ENCODE results near the gene HYDIN. TPM values are rescaled to one million over a fixed set of nuclear protein-coding genes. Genes with fewer than 3 reads are reported as not detected.

The HYDIN gene
- polyA plus RNA-seq, 2 of the 4 experiments (the other 2 are of a cell fraction): 0.23 to 0.41 TPM

GRCh38 chr16:71276589-71277334 lies 46.2 kb upstream of the HYDIN start (continued):
- TF ChIP-seq ELK1 (IDR thresholded peaks at IDR 0.05; ENCODE audit: low read depth, low read length) (no peak), ZNF302 (CRISPR knock-in tag; IDR thresholded peaks at IDR 0.05) (no peak), NFE2L2 (conservative IDR thresholded peaks at IDR 0.05; ENCODE audit: low read length) (no peak), NR3C1 (IDR thresholded peaks at IDR 0.05) (no peak), MYC (IDR thresholded peaks at IDR 0.05; ENCODE audit: borderline replicate concordance, low read length) (no peak), FOSB (CRISPR knock-in tag; IDR thresholded peaks at IDR 0.05) (no peak)

- Histone ChIP-seq H3K4me3 (no peak overlapping the region), H3K4me2 (no peak overlapping the region), H3K9me3 (peaks cover 10% of the 10 kb centered on the region; the same call in 1 of the 3 replicates), H3K27ac (no peak overlapping the region), H3K4me1 (no peaks in the 10 kb centered on the region)
- POLR2A ChIA-PET: no interaction called here
- CTCF ChIA-PET: no interaction called here
- DNase-seq (ENCODE audit: low read depth in 1 of 2, low spot score in 1 of 2) (no peak), FAIRE-seq (no peak), ATAC-seq (no peak)
- WGBS (ENCODE audit: missing lambda C conversion rate): 91% methylated on average over 1 of the region's 1 CpG
- TF ChIP-seq PHF8 (IDR thresholded peaks at IDR 0.05; ENCODE audit: borderline replicate concordance, low read depth): no peak
- no peak for TF ChIP-seq FOSB (CRISPR knock-in tag; IDR thresholded peaks at IDR 0.05)
- no peak for TF ChIP-seq HMGXB4 (CRISPR knock-in tag; IDR thresholded peaks at IDR 0.05; ENCODE audit: borderline replicate concordance)
- no peak for TF ChIP-seq HOXB5 (CRISPR knock-in tag; IDR thresholded peaks at IDR 0.05)
- TF ChIP-seq RARB (CRISPR knock-in tag; IDR thresholded peaks at IDR 0.05): no peak
- TF ChIP-seq ZNF302 (CRISPR knock-in tag; IDR thresholded peaks at IDR 0.05): no peak
- TF ChIP-seq CTCF (IDR thresholded peaks at IDR 0.05): no peak
- no peak for TF ChIP-seq ZC3H11A (IDR thresholded peaks at IDR 0.05)
- TF ChIP-seq ATOH8 (CRISPR knock-in tag; IDR thresholded peaks at IDR 0.05; ENCODE audit: low read depth): no peak
- no peak for TF ChIP-seq GATA3 (IDR thresholded peaks at IDR 0.05; ENCODE audit: borderline replicate concordance)
- TF ChIP-seq BCL3 (IDR thresholded peaks at IDR 0.05): no peak
- no peak for TF ChIP-seq NR3C1 (IDR thresholded peaks at IDR 0.05)
- TF ChIP-seq ESRRA (IDR thresholded peaks at IDR 0.05; ENCODE audit: borderline replicate concordance, low read length): no peak
- no peak for TF ChIP-seq KDM5A (IDR thresholded peaks at IDR 0.05)
- TF ChIP-seq HOXB13 (CRISPR knock-in tag; IDR thresholded peaks at IDR 0.05; ENCODE audit: low read depth): no peak
Observed at GRCh38 chr16:71273384-71273783, 42.9 kb upstream of the HYDIN start.

Measured in A549 (cell line).